ENCODE measurements around the gene ASTN2.

- TF ChIP-seq, protein P1, sequence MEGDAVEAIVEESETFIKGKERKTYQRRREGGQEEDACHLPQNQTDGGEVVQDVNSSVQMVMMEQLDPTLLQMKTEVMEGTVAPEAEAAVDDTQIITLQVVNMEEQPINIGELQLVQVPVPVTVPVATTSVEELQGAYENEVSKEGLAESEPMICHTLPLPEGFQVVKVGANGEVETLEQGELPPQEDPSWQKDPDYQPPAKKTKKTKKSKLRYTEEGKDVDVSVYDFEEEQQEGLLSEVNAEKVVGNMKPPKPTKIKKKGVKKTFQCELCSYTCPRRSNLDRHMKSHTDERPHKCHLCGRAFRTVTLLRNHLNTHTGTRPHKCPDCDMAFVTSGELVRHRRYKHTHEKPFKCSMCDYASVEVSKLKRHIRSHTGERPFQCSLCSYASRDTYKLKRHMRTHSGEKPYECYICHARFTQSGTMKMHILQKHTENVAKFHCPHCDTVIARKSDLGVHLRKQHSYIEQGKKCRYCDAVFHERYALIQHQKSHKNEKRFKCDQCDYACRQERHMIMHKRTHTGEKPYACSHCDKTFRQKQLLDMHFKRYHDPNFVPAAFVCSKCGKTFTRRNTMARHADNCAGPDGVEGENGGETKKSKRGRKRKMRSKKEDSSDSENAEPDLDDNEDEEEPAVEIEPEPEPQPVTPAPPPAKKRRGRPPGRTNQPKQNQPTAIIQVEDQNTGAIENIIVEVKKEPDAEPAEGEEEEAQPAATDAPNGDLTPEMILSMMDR (IDR thresholded peaks at IDR 0.05): no peak
- no peak for TF ChIP-seq POLR2A (IDR thresholded peaks at IDR 0.05)
Observed at GRCh38 chr9:117239428-117239827, 175.4 kb downstream of the ASTN2 start.

All from Peyer's patch (tissue), 4 donors.